ENCODE measurements around the gene GRM8.

DNA sequence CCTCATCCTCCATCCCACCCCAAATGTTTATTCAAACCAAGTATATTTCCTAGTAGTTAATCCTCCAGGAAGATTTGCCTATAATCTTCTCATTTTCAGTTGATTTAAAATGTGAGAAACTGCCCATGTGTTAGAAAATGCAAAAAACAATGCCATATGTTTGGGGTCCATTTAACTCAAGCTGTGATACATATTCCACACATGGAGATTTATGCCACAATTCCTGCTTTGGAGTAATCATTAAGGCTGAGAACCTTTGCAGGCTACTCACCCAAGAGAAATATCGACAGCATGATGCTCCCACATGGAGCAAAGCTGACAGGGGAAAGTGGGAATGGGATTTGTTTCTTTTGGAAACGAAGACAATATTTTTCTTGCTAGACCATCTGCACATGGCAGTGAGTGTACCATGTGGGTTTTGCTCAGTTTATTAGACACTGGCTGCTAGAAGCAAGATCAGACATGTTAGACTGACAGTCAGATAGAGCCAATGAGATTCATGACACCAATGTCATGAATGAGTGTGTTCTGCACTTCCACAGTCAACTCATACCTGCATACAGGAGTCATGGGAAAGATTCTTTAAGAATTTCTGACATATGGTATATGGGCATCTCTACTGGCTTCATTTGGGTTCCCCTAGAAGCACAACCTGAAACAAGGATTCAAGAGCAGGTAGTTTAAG lies 3.4 kb upstream of the GRM8 start:
- TF ChIP-seq, protein P1, sequence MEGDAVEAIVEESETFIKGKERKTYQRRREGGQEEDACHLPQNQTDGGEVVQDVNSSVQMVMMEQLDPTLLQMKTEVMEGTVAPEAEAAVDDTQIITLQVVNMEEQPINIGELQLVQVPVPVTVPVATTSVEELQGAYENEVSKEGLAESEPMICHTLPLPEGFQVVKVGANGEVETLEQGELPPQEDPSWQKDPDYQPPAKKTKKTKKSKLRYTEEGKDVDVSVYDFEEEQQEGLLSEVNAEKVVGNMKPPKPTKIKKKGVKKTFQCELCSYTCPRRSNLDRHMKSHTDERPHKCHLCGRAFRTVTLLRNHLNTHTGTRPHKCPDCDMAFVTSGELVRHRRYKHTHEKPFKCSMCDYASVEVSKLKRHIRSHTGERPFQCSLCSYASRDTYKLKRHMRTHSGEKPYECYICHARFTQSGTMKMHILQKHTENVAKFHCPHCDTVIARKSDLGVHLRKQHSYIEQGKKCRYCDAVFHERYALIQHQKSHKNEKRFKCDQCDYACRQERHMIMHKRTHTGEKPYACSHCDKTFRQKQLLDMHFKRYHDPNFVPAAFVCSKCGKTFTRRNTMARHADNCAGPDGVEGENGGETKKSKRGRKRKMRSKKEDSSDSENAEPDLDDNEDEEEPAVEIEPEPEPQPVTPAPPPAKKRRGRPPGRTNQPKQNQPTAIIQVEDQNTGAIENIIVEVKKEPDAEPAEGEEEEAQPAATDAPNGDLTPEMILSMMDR (IDR thresholded peaks at IDR 0.05), result no peak
- TF ChIP-seq JUNB (IDR thresholded peaks at IDR 0.05) (no peak), RAD21 (conservative IDR thresholded peaks at IDR 0.05 in 1 of 2, IDR thresholded peaks at IDR 0.05 in 1 of 2) (no peak), RNF2 (IDR thresholded peaks at IDR 0.05; ENCODE audit: borderline replicate concordance, low read depth) (no peak), RARB (CRISPR knock-in tag; IDR thresholded peaks at IDR 0.05) (no peak), HOXA7 (CRISPR knock-in tag; IDR thresholded peaks at IDR 0.05) (no peak), POLR2A (IDR thresholded peaks at IDR 0.05; ENCODE audit: low read length) (no peak), SREBF2 (IDR thresholded peaks at IDR 0.05) (no peak), NR3C1 (IDR thresholded peaks at IDR 0.05) (no peak)
- TF ChIP-seq, protein P2, sequence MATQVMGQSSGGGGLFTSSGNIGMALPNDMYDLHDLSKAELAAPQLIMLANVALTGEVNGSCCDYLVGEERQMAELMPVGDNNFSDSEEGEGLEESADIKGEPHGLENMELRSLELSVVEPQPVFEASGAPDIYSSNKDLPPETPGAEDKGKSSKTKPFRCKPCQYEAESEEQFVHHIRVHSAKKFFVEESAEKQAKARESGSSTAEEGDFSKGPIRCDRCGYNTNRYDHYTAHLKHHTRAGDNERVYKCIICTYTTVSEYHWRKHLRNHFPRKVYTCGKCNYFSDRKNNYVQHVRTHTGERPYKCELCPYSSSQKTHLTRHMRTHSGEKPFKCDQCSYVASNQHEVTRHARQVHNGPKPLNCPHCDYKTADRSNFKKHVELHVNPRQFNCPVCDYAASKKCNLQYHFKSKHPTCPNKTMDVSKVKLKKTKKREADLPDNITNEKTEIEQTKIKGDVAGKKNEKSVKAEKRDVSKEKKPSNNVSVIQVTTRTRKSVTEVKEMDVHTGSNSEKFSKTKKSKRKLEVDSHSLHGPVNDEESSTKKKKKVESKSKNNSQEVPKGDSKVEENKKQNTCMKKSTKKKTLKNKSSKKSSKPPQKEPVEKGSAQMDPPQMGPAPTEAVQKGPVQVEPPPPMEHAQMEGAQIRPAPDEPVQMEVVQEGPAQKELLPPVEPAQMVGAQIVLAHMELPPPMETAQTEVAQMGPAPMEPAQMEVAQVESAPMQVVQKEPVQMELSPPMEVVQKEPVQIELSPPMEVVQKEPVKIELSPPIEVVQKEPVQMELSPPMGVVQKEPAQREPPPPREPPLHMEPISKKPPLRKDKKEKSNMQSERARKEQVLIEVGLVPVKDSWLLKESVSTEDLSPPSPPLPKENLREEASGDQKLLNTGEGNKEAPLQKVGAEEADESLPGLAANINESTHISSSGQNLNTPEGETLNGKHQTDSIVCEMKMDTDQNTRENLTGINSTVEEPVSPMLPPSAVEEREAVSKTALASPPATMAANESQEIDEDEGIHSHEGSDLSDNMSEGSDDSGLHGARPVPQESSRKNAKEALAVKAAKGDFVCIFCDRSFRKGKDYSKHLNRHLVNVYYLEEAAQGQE (IDR thresholded peaks at IDR 0.05), result no peak
